ENCODE data around the gene NF1. TPM values are rescaled to one million over a fixed set of nuclear protein-coding genes. Genes with fewer than 3 reads are reported as not detected.

The NF1 gene
- total RNA-seq, 1 experiment from 2014 or later: 35.4 TPM

DNA sequence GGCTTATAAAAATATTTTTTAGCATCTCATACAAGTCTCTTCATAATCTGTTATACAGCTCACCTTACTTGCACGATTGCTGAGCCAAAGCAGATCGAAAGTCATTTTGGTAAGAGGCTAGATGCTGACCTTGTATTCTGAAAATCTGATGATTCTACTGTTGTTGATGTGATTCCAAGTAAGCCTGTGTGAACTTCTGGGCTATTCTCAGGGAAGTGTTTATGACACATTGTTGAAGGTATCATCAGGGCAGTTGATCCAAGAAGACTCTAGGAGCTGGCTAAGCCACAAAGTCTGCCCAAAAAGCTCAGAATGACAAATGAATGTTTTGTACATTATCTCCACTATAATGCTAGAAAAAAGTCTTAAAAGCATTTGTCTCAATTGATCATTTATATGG, 186.3 kb downstream of the NF1 start:
- Mint-ChIP-seq H3K4me1 (peaks cover 8% of the 10 kb centered on the region), H3K9me3 (peaks cover 7% of the 10 kb centered on the region), H3K27me3 (ENCODE audit: low read depth) (no peaks in the 10 kb centered on the region), H3K4me3 (no peak overlapping the region), H3K36me3 (peaks cover 20% of the 10 kb centered on the region), H3K27ac (no peak overlapping the region)
- ATAC-seq (no peak), DNase-seq (ENCODE audit: low spot score) (no peak)
- TF ChIP-seq OVOL2 (CRISPR knock-in tag; IDR thresholded peaks at IDR 0.05; ENCODE audit: borderline replicate concordance) (no peak), SOX15 (CRISPR knock-in tag; IDR thresholded peaks at IDR 0.05) (no peak), TEAD4 (CRISPR knock-in tag; IDR thresholded peaks at IDR 0.05) (no peak), JUN (CRISPR knock-in tag; IDR thresholded peaks at IDR 0.05) (no peak), JAZF1 (CRISPR knock-in tag; IDR thresholded peaks at IDR 0.05) (no peak), ZNF423 (CRISPR knock-in tag; IDR thresholded peaks at IDR 0.05) (no peak), ZNF416 (CRISPR knock-in tag; IDR thresholded peaks at IDR 0.05) (no peak), IRF2 (CRISPR knock-in tag; IDR thresholded peaks at IDR 0.05; ENCODE audit: borderline replicate concordance, low read depth) (no peak), ELF4 (CRISPR knock-in tag; IDR thresholded peaks at IDR 0.05; ENCODE audit: low read depth) (no peak), RELA (CRISPR knock-in tag; IDR thresholded peaks at IDR 0.05; ENCODE audit: borderline replicate concordance) (no peak), NR2C2 (CRISPR knock-in tag; IDR thresholded peaks at IDR 0.05) (no peak), MYBL2 (CRISPR knock-in tag; IDR thresholded peaks at IDR 0.05) (no peak), FOXK1 (CRISPR knock-in tag; IDR thresholded peaks at IDR 0.05) (no peak)
- TF ChIP-seq, protein P1, sequence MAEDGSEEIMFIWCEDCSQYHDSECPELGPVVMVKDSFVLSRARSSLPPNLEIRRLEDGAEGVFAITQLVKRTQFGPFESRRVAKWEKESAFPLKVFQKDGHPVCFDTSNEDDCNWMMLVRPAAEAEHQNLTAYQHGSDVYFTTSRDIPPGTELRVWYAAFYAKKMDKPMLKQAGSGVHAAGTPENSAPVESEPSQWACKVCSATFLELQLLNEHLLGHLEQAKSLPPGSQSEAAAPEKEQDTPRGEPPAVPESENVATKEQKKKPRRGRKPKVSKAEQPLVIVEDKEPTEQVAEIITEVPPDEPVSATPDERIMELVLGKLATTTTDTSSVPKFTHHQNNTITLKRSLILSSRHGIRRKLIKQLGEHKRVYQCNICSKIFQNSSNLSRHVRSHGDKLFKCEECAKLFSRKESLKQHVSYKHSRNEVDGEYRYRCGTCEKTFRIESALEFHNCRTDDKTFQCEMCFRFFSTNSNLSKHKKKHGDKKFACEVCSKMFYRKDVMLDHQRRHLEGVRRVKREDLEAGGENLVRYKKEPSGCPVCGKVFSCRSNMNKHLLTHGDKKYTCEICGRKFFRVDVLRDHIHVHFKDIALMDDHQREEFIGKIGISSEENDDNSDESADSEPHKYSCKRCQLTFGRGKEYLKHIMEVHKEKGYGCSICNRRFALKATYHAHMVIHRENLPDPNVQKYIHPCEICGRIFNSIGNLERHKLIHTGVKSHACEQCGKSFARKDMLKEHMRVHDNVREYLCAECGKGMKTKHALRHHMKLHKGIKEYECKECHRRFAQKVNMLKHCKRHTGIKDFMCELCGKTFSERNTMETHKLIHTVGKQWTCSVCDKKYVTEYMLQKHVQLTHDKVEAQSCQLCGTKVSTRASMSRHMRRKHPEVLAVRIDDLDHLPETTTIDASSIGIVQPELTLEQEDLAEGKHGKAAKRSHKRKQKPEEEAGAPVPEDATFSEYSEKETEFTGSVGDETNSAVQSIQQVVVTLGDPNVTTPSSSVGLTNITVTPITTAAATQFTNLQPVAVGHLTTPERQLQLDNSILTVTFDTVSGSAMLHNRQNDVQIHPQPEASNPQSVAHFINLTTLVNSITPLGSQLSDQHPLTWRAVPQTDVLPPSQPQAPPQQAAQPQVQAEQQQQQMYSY (CRISPR knock-in tag; IDR thresholded peaks at IDR 0.05): no peak
- TF ChIP-seq, protein P2, sequence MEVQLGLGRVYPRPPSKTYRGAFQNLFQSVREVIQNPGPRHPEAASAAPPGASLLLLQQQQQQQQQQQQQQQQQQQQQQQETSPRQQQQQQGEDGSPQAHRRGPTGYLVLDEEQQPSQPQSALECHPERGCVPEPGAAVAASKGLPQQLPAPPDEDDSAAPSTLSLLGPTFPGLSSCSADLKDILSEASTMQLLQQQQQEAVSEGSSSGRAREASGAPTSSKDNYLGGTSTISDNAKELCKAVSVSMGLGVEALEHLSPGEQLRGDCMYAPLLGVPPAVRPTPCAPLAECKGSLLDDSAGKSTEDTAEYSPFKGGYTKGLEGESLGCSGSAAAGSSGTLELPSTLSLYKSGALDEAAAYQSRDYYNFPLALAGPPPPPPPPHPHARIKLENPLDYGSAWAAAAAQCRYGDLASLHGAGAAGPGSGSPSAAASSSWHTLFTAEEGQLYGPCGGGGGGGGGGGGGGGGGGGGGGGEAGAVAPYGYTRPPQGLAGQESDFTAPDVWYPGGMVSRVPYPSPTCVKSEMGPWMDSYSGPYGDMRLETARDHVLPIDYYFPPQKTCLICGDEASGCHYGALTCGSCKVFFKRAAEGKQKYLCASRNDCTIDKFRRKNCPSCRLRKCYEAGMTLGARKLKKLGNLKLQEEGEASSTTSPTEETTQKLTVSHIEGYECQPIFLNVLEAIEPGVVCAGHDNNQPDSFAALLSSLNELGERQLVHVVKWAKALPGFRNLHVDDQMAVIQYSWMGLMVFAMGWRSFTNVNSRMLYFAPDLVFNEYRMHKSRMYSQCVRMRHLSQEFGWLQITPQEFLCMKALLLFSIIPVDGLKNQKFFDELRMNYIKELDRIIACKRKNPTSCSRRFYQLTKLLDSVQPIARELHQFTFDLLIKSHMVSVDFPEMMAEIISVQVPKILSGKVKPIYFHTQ (CRISPR knock-in tag; IDR thresholded peaks at IDR 0.05): no peak
- TF ChIP-seq, protein P3, sequence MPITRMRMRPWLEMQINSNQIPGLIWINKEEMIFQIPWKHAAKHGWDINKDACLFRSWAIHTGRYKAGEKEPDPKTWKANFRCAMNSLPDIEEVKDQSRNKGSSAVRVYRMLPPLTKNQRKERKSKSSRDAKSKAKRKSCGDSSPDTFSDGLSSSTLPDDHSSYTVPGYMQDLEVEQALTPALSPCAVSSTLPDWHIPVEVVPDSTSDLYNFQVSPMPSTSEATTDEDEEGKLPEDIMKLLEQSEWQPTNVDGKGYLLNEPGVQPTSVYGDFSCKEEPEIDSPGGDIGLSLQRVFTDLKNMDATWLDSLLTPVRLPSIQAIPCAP (CRISPR knock-in tag; IDR thresholded peaks at IDR 0.05): no peak
- TF ChIP-seq, protein P4, sequence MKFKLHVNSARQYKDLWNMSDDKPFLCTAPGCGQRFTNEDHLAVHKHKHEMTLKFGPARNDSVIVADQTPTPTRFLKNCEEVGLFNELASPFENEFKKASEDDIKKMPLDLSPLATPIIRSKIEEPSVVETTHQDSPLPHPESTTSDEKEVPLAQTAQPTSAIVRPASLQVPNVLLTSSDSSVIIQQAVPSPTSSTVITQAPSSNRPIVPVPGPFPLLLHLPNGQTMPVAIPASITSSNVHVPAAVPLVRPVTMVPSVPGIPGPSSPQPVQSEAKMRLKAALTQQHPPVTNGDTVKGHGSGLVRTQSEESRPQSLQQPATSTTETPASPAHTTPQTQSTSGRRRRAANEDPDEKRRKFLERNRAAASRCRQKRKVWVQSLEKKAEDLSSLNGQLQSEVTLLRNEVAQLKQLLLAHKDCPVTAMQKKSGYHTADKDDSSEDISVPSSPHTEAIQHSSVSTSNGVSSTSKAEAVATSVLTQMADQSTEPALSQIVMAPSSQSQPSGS (CRISPR knock-in tag; IDR thresholded peaks at IDR 0.05; ENCODE audit: borderline replicate concordance, low read depth): no peak
- TF ChIP-seq, protein P5, sequence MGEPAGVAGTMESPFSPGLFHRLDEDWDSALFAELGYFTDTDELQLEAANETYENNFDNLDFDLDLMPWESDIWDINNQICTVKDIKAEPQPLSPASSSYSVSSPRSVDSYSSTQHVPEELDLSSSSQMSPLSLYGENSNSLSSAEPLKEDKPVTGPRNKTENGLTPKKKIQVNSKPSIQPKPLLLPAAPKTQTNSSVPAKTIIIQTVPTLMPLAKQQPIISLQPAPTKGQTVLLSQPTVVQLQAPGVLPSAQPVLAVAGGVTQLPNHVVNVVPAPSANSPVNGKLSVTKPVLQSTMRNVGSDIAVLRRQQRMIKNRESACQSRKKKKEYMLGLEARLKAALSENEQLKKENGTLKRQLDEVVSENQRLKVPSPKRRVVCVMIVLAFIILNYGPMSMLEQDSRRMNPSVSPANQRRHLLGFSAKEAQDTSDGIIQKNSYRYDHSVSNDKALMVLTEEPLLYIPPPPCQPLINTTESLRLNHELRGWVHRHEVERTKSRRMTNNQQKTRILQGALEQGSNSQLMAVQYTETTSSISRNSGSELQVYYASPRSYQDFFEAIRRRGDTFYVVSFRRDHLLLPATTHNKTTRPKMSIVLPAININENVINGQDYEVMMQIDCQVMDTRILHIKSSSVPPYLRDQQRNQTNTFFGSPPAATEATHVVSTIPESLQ (CRISPR knock-in tag; IDR thresholded peaks at IDR 0.05): no peak
- TF ChIP-seq, protein P6, sequence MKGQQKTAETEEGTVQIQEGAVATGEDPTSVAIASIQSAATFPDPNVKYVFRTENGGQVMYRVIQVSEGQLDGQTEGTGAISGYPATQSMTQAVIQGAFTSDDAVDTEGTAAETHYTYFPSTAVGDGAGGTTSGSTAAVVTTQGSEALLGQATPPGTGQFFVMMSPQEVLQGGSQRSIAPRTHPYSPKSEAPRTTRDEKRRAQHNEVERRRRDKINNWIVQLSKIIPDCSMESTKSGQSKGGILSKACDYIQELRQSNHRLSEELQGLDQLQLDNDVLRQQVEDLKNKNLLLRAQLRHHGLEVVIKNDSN (CRISPR knock-in tag; IDR thresholded peaks at IDR 0.05): no peak
- TF ChIP-seq, protein P7, sequence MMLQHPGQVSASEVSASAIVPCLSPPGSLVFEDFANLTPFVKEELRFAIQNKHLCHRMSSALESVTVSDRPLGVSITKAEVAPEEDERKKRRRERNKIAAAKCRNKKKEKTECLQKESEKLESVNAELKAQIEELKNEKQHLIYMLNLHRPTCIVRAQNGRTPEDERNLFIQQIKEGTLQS (CRISPR knock-in tag; conservative IDR thresholded peaks at IDR 0.05): no peak
- CTCF ChIA-PET: interaction anchor here (1.2 kb wide), 1 partner anchor 15 kb away, joined by 3 read pairs; no protein-coding TSS in a partner anchor
- POLR2A ChIA-PET: no interaction called here
